Inferior parietal cortex (tissue), 1 donor: Measurements from ENCODE around the gene SLC41A3.
A peak's percentile ranks its signal among the peaks of the same experiment; 100 is the strongest.
"Not testable (repeated sequence)": the region's sequence is repeated elsewhere in the genome, so short reads cannot be mapped to it uniquely, and the experiment has no call there.

Experiments used
- DNase-seq: peaks from one replicate; pipeline ENCODE4 v3.0.0-alpha.2; 2016; ENCODE audit errors: extremely low spot score

SLC41A3 gene

DNA sequence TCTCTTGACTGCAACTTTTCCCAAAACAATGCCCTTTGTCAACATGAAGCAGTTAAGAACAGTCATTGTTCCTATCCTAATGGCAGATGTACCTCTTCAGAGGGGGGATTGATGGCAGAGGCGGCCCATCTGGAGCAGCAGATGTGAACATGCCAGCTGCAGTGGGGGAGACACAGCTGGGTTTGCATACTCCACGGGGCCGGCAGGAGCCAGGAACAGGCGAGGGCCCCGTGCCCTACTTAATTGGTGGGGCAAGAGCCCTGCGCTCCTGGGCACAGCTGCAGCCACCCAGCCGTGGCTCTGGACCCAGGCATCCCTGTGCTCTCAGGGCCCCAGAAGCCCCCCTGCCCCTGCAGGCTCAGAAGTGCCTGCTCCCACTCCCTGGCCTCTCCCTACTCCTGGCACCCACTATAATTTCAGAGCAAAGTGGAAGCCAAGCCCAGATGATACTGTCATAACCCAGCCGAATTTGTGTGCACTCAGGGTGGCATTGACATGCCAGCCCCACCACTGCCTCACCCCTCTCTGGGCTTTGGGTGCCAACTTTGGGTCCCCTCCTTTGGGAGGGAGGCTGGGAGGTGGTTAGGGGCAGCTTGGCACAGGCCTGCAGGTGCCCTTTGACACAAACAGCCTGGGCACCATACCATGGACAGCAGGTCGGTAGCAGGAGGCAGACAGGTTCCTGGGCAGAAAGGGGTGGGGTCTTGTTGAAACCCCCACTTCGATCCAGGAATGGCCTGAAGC, 80.3 kb downstream of the SLC41A3 start:
- no peak for DNase-seq

DNA sequence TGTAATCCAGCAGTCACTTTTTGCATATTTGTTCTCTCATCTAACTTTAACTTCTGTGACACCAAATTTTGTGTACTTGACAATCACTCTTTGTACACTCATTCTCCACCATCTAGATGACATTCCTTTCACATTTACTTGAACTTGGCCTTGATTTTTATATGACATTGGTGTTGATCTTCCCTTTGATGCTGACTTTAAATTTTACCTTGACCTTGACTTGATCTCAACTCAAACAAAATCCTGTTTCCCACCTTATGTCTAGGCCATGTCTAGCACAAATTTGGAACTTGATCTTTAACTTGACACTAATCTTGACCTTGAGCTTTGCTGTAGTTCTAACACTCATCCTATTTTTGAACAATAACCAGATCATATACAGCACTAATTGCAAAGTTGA, 81.7 kb downstream of the SLC41A3 start:
- no peak for DNase-seq

DNA sequence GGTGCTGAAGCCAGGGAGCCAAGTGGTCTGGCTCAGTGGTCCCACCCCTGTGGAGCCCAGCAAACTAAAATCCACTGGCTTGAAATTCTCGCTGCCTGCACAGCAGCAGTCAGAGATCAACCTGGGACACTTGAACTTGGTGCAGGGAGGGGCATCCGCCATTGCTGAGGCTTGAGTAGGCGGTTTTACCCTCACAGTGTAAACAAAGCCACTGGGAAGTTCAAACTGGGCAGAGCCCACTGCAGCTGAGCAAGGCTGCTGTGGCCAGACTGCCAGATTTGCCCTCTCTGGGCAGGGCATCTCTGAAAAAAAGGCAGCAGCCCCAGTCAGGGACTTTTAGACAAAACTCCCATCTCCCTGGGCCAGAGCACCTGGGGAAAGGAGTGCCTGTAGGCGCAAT, 87.2 kb downstream of the SLC41A3 start:
- not testable (repeated sequence) for DNase-seq

DNA sequence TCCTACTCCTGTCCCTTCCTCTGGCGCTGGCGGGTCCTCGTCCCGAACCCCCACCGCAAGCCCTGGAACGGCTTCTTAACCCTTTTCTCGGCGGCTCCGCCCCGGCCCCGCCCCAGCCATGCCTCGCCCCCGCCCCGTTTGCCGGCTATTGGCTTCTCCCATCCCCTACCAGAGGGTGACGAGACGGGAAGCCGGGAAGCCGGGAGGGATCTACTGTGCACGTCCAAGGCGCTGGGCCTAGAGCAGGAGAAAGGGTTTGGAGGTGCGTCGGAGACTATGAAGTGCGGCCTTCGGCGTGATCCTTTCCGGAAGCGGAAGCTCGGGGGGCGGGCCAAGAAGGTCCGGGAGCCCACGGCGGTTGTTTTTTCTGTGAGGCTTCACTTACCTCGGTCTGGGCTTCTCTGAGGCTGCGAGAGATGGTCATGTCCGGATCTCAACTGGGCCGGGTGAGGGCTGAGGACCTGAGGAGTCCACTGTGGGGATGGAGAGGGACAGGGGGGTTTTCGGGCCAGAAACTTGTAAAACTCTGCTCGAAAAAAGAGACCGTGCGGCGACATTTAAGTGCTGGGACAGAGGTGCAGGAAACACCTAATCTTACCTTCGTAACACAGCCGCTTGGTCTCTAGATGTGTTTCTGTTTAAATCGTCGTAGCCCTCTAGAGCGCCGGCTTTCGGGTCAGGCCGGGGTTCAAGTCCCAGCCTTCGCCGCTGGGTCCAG, 93.5 kb downstream of the SLC41A3 start:
- DNase-seq, result peak; percentile 79

DNA sequence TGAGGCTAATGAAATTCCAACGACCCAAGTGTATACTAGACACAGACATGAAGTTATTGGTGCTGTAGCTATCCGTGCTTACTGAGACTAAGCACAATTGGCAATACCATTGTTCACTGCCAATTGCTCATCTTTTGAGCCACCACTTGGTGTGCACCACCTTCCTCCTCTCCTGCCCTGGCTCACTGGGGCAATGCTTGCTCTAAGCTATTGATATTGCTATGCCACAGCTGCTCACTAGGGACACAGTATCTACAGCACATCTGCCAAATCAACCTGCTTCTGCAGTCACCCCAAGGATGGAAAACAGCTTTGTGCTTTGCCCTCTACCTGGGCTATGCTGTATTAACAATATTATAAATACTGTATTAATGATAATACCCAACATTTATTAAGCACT, 99.0 kb downstream of the SLC41A3 start:
- DNase-seq, result not testable (repeated sequence)

DNA sequence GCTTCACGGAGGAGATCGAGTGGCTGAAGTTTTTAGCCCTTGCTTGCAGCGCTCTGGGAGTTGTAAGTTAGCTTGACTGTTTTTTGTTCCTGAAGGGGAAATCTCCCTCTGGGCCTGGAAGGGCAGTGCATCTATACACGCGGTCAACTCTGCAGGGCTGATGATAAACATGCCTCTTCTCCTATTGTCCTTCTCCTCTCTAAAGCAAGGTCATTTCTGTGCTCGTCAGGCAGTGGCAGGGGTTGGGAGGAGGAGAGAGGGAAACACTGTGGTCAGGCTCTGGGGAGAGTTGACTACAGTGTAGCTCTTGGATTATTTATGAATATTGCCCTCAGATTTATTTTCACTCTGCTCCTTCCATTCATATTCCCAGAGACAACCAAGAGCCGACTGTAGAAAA, 106.8 kb downstream of the SLC41A3 start:
- not testable (repeated sequence) for DNase-seq

DNA sequence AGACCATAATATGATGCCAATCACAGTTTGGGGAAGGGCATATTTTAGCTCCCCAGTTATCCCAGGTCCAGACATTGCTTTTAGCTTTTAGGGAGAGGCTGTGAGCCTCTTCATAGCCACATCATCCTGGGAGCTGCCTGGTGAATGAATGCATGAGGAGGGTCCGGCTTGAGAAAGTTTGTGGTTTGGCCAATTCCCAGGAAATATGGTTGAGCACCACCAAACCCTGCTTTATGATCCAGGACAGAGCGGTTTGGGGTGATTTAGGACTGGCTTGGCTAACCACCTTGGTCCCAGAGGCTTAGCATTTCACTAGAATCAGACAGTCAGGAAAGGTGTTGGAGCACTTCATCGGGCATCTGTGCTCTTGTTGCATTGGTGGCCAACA, 107.9 kb downstream of the SLC41A3 start:
- DNase-seq, result not testable (repeated sequence)

DNA sequence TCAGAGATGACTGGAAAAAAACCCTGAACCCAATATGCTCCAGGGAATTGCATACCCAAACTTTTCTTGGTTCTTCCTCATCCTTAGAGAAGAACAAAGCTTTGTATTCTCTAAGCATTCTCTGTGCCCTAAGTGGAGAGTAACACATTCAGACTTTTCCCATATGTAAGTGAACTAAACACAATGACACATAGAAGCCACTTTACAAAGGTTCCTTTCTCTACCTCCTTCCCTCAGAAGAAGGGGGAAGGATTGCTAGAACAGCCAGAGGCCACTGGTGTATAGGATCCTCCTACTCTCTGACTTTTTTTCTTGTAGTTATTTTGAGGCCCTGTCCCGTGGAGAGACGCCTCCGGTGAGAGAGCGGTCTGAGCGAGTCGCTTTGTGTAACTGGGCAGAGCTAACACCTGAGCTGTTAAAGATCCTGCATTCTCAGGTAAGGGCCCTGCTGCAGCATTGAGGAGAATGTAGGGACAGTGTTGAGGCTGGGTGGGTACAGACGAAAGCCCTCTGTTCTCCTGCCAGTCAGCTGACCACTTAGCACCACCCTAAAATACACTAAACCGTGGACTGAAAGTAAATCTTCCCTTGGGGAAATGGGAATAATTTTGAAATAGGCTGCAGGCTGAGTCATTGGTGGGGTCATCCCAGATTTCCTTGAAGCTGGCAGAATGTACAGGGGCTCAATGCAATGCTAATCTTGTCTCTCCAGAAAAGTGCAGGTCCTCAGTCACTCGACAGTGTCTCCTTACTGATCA, 108.5 kb downstream of the SLC41A3 start:
- not testable (repeated sequence) for DNase-seq

DNA sequence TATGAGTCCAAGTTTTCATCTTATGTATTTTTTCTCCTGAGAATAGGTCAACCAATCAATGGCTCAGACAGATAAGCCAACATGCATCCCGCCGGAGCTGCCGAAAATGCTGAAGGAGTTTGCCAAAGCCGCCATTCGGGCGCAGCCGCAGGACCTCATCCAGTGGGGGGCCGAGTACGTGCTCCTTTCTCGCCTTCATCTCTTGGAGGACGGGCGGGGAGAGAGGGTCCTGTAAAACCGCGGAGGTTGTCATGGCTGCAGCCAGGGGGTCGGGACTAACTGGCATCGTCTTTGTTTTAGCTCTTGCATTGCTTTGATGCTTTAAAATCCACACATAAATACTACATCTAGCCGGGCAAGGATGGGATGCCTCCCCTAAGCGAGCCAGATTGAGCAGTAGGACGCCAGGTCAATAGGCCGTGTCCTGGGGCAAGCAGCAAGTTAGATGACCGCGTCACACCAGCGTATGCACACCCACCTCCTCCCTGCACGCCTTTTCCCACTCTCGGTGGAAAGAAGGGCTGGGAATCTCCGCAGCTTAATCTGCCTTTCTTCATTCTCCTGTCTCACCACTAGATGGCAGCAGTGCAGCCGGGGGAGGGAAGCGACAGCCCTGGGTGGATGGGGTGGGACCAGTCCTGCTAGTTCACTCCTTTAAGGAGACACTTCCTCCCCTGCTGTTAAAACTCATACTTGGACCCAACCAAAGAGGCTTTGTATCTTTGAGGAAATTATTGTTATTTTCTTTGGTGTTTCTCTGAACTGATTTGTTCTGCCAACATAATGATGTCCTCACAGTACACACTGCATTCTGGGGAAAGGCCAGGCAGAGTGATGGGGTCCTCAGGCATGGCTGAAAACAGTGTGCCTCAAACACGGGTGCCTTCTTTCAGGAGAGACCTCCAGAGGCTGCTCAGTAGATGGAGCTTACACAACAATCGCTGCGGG, 111.7 kb downstream of the SLC41A3 start:
- peak; percentile 45 for DNase-seq

DNA sequence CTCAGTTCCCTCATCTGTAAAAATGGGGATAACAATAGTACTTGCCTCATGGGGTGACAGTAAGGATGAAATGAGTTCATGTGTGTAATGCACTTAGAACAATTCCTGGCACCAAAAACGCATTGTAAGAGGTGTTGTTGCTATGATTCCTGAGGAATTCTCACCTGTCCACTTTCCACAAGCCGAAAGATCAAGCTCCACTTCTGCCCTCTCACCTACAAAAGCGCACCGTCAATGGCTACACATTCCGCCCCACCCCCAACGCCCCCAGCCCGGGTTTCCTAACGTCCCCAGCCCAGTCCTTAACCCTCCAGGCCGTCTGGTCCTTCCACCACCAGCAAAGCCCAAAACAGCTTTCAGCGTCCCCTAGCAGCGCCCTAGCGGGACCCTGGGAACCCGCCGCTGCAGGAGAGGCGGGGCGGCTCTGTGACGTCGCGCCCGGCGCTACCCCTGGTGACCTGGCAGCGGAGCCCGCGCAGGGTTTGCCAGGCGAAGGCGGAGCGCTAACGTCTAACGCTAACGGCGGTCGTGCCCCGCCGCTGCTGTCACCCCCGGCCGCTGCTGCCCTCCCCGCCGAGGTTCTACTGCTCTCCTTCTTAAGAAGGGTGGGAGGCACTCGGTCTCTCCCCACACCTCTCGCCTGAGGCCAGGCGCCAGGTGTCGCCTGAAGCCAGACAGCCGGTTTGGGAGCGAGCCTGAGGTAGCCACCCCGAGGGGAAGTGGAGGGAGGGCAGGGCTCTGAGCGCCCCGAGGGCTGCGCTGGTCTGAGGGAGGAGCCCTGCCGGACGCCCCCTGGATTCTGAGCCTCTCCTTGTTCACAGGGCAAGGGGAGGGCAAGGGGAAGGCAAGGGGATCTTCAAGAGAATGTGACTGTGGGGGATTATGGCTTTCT, 115.0 kb downstream of the SLC41A3 start, which contains the start of gene ROPN1B:
ROPN1B (plus strand) TSS at position 478 of the 892 bp plus-strand sequence. CDS start 2,877 bp downstream, outside the sequence.
- DNase-seq, result not testable (repeated sequence)

DNA sequence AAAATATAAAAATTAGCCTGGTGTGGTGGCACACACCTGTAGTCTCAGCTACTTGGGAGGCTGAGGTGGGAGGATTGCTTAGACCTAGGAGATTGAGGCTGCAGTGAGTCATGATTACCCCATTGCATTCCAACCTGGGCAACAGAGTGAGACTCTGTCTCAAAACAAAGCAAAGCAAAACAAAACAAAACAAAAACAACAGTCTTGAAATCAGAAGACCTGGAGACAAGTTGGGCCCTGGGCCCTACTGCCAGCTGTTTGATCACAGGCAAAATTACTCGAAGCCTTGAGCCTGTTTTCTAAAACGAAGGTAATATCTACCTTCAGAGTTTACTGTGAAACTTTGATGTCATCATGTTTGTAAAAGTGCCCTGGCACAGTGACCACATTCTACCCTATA, 115.8 kb downstream of the SLC41A3 start:
- not testable (repeated sequence) for DNase-seq

DNA sequence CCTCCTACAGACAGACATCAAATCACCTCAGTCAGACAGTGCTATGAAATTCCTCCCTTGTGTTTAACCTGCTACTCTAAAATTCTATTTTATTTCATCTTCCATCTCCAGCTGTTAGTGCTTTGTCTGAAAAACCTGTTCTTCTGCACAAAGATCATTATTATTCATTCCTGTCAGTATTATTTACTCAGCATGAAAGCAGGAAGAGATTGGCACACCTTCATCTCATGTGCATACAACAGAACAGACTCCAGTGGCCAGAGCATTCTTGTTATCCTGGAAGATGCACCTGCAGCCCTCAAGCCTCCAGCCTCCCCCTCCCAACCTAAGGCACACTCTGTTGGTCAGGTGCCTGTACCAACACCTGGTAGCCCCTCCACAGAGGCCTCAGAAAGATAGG, 116.8 kb downstream of the SLC41A3 start:
- no peak for DNase-seq

DNA sequence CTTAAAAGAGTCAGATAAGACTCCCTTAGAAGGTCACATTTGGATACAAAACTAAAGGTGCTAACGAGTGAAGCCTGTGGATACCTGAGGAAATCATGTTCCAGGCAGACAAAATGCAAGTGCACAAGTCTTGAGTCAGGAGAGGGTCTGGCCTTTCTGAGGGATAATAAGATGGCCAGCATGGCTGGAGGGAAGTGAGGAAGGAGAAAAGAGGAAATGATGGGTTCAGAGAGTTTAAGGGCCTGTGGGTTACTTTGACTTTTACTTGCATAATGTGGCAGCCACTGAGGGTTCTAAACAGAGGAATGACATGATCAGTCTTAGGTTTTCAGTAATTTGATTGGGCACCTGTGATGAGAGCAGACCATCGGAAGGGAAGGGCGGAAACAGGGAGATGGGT, 118.4 kb downstream of the SLC41A3 start:
- DNase-seq, result no peak

DNA sequence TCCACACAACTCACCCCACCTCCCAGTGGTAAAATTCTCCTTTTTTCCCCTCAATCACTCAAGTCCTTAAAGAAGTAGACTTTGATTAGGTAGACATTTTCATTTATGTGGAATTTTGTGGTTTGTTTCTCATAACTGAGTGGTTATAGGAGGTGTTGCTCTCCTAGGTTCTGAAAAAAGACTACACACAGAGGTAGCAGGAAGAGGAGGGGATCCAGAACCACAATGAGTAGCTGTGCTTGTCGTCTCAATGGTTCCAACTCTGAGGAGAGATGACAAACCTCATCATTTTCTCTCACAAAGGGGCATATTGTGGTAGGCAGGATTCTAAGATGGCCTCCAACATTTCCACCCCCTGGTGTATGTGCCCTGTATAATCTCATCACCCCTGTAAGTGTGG, 120.1 kb downstream of the SLC41A3 start:
- not testable (repeated sequence) for DNase-seq

DNA sequence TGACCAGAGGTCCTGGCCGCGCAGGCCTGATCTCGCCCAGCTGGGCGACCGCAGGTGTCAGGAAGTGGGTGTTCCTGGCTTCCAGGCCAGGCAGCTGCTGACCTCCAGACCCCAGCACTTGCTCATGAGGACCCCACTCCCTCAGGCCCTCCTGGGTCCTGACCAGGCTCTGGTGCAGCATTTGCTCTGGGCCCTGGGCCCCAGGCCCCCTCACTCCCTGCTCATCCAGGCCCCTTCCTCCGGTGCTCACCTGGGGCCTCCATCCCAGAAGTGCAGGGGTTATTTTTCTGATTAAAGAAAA, 122.7 kb downstream of the SLC41A3 start:
- no peak for DNase-seq

DNA sequence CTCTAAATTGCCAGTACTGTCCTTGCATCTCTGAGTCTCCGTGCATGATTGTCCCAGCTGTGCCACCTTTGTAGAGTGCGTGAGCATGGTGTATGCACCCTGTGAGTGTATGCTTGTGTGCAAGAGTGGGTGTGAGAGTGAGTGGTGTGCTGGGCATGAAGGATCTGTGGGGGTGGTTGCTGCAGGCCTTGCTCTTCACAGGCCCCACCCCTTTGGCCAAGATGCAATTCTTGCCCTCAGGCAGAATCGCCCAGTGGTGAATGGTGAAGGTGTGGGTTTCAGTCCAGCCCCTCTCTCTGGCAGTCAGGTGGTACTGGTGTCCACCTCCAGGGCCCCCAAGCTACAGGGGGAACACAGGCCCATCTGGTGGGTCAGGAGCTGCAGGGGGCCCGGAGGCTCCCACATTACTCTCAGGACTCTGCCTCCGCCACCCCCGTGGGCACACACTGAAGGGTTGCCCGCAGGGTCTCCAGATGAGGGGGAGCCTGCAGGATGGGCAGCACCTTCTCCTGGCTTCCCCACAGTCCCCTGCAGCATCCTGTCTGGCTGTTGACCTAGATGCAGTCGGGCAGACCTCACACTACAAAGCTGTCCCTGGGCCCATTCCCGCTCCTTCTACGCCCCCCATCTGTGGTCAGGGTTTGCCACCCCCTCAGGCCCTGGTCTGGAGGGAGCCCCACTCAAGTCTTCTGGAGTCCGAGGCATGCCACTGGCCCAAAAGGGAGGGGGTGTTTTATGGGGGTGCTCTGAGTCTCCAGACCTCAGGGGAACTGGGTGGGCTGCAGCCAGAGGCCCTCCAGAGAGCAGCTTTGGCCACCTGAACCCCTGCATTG, 123.3 kb downstream of the SLC41A3 start:
- no peak for DNase-seq

DNA sequence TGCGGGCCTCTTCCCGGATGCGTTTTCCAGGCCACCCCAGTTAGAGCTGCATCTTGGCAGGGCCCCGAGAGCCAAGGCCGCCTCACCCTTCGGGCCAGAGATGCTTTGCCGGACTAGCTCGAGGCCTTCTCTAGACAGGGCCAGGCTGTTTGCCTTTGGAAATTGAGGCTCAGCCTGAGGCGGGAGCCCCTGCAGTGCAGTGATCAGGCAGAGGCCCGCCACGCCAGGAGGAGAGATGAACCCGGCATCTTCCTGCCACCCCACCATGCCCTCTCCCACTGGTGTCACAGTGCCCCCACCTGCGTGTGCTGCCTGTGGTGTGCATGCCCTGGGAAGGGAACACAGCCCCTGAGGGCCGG, 123.9 kb downstream of the SLC41A3 start:
- no peak for DNase-seq

DNA sequence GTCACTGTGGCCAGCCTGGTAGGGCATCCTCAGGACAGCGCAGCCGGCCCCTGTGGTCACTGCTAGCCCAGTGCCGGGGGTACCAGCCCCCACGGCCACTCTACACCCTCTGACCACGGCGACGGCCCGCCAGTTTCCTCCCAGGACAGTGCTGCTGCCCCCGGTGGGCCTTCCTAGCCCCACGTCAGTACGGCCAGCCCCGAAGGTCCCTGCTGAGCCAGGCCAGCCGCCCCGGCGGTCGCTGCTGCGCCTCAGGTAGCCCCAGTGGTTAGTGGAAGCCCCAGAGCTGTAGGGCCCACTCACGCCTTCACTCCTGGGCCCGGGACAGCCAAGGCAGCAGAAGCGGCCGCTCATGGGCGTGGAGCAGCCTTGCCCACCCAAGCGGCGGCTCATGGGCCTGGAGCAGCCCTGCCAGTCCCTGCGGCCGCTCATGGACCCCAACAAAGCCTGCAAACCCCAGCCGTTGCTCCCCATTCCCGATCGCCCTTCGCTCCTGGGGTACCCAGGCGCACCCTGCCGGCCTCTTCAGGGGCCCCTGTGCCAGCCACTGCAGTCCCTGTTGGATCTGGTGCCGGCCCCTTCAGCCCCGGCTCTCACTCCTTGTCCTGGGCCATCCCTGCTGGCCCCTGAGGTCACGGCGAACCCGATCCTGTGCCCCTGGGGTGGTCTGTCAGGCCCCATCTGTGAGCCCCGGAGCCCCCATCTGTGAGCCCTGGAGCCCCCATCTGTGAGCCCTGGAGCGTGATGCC, 124.4 kb downstream of the SLC41A3 start:
- DNase-seq, result no peak
